ENCODE data around the gene EPB41L3. TPM values are rescaled to one million over a fixed set of nuclear protein-coding genes. Genes with fewer than 3 reads are reported as not detected.

Gene EPB41L3
- total RNA-seq, 1 experiment from 2014 or later, result 0.34 TPM

GRCh38 chr18:5455674-5456073, 88.1 kb downstream of the EPB41L3 start:
- ChIA-PET CTCF (no interaction called here), RAD21 (ENCODE audit: low non-redundant PET in 1 of 2, low total read pairs in 2 of 2, uncharacterized antibody in 2 of 2, unreplicated experiment in 2 of 2) (no interaction called here), POLR2A (no interaction called here)
- Histone ChIP-seq H3K9me2 (ENCODE audit: insufficient read depth) (no peaks in the 10 kb centered on the region), H3K79me2 (ENCODE audit: insufficient read depth, low read length) (no peaks in the 10 kb centered on the region), H4K20me1 (ENCODE audit: insufficient read depth) (no peaks in the 10 kb centered on the region), H3K36me3 (ENCODE audit: control insufficient read depth in 1 of 2, insufficient read depth in 2 of 2, low read length in 2 of 2) (no peaks in the 10 kb centered on the region), H3K27ac (ENCODE audit: low read depth, low read length) (no peak overlapping the region), H3K9me3 (ENCODE audit: control insufficient read depth in 1 of 2, insufficient read depth in 1 of 2, low read depth in 1 of 2, low read length in 2 of 2) (peaks cover 0 to 34% of the 10 kb centered on the region in 2 experiments; a peak in 2 of 4 replicates), H3K27me3 (ENCODE audit: insufficient read depth, low read length) (no peaks in the 10 kb centered on the region), H3K4me3 (replicated peaks in 1 of 2; ENCODE audit: low read depth in 1 of 2, low read length in 2 of 2) (no peak overlapping the region), H3K9ac (ENCODE audit: low read length) (no peak overlapping the region), H2AFZ (ENCODE audit: low read depth, low read length, poor library complexity, severe bottlenecking) (no peak overlapping the region), H3K4me2 (ENCODE audit: low read length) (no peak overlapping the region), H3K4me1 (ENCODE audit: control insufficient read depth in 1 of 2, insufficient read depth in 2 of 2, low read length in 2 of 2) (no peaks in the 10 kb centered on the region)
- ATAC-seq (no peak), DNase-seq (ENCODE audit: low read depth, low spot score) (no peak)
- TF ChIP-seq POLR2A (IDR thresholded peaks at IDR 0.05; ENCODE audit: borderline replicate concordance, extremely low read depth, insufficient read depth, insufficient read length) (no peak), MAX (IDR thresholded peaks at IDR 0.05) (no peak), CTCF (IDR thresholded peaks at IDR 0.05 in 2 of 3, conservative IDR thresholded peaks at IDR 0.05 in 1 of 3; ENCODE audit: borderline replicate concordance in 1 of 3, insufficient read depth in 1 of 3, low read depth in 2 of 3, low read length in 2 of 3) (no peak), ELF1 (IDR thresholded peaks at IDR 0.05; ENCODE audit: borderline replicate concordance, low read depth) (no peak), ZFX (IDR thresholded peaks at IDR 0.05) (no peak), RAD21 (IDR thresholded peaks at IDR 0.05; ENCODE audit: low read depth) (no peak), JUND (IDR thresholded peaks at IDR 0.05) (no peak), EGR1 (IDR thresholded peaks at IDR 0.05; ENCODE audit: low read depth) (no peak), ZBTB33 (IDR thresholded peaks at IDR 0.05; ENCODE audit: extremely low read depth, insufficient replicate concordance, low read length) (no peak), EZH2 (IDR thresholded peaks at IDR 0.05) (no peak)
- intact Hi-C loops (cut with micrococcal nuclease), result no loop called here
- BruUV-seq (replicated peaks), result no TSS peak

Measured in HCT116 (cell line).